ENCODE measurements around the gene MOAP1. TPM values are rescaled to one million over a fixed set of nuclear protein-coding genes. Genes with fewer than 3 reads are reported as not detected.

Gene MOAP1
- total RNA-seq, 1 donor from 2014 or later = 16.1 TPM

- DNase-seq (ENCODE audit: low read depth) (no peak), FAIRE-seq (no peak)
- H3K4me3 ChIP-seq (ENCODE audit: insufficient read depth, low read depth, low read length) = no peak overlapping the region
- no peaks in the 10 kb centered on the region for H3K9me3 ChIP-seq (ENCODE audit: insufficient read depth, low read depth, low read length)
- no peaks in the 10 kb centered on the region for H3K27me3 ChIP-seq (ENCODE audit: insufficient read depth, low read length)
- no peak overlapping the region for H3K9ac ChIP-seq (ENCODE audit: low read length)
- Mint-ChIP-seq H3K36me3 (ENCODE audit: low read depth, unreplicated experiment) (no peaks in the 10 kb centered on the region), H3K27ac (ENCODE audit: unreplicated experiment) (no peak overlapping the region), H3K4me1 (ENCODE audit: low read depth, unreplicated experiment) (no peaks in the 10 kb centered on the region), H3K27me3 (ENCODE audit: low read depth, unreplicated experiment) (no peaks in the 10 kb centered on the region), H3K4me3 (ENCODE audit: unreplicated experiment) (no peak overlapping the region), H3K9me3 (ENCODE audit: unreplicated experiment) (no peaks in the 10 kb centered on the region)
- H3K27ac ChIP-seq (ENCODE audit: low read depth, low read length) = no peak overlapping the region
- H3K4me1 ChIP-seq (ENCODE audit: insufficient read depth, low read length) = no peaks in the 10 kb centered on the region
- no peaks in the 10 kb centered on the region for H4K20me1 ChIP-seq (ENCODE audit: insufficient read depth, low read length)
- H3K79me2 ChIP-seq (ENCODE audit: insufficient read depth, low read length) = peaks cover under 1% of the 10 kb centered on the region
- TF ChIP-seq EZH2 (IDR thresholded peaks at IDR 0.05; ENCODE audit: insufficient read depth, low read length) (no peak), CTCF (IDR thresholded peaks at IDR 0.05; ENCODE audit: insufficient read depth, low read depth, low read length) (no peak)
- H3K4me2 ChIP-seq (ENCODE audit: low read length) = no peak overlapping the region
- H3K36me3 ChIP-seq (ENCODE audit: insufficient read depth, low read length) = no peaks in the 10 kb centered on the region
- no peak overlapping the region for H2AFZ ChIP-seq (ENCODE audit: low read depth, low read length)
Observed at GRCh38 chr14:93199031-93199430, 14.3 kb upstream of the MOAP1 start.

DNA sequence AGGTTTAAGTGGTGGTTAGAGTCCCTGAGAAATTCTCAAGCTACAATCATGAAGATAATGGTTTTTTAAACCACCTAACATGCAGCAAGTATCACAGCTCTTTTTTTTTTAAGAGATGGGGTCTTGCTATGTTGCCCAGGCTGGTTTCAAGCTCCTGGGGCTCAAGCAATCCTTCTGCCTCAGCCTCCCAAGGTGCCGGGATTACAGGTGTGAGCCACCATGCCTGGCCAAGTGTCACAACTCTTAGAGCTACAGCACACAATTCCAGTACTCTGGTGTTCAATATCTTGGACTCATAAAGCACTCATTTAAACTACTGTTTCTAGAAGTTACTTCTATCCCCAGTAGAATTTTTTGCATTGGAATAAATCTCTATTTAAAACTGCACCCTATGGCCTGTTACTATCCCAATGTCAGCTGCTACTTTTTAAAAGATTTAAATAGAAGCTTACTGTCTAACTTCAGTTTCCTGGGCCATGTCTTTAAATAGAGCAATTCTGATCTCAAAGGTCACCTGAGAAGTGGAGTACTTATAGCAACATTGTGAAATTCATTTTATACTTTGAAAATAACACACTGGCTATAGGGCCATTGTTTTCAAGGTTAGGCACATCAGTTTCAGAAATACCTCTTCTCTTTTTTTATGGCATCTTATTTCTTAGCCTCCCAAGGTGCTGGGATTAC lies 10.8 kb upstream of the MOAP1 start:
- Histone ChIP-seq H3K79me2 (ENCODE audit: insufficient read depth, low read length) (no peaks in the 10 kb centered on the region), H3K4me3 (ENCODE audit: insufficient read depth, low read depth, low read length) (no peak overlapping the region), H3K9me3 (ENCODE audit: insufficient read depth, low read depth, low read length) (no peaks in the 10 kb centered on the region), H2AFZ (ENCODE audit: low read depth, low read length) (no peak overlapping the region), H3K9ac (ENCODE audit: low read length) (no peak overlapping the region), H3K36me3 (ENCODE audit: insufficient read depth, low read length) (peaks cover 2% of the 10 kb centered on the region), H3K4me1 (ENCODE audit: insufficient read depth, low read length) (no peaks in the 10 kb centered on the region), H4K20me1 (ENCODE audit: insufficient read depth, low read length) (no peaks in the 10 kb centered on the region), H3K4me2 (ENCODE audit: low read length) (no peak overlapping the region), H3K27ac (ENCODE audit: low read depth, low read length) (no peak overlapping the region), H3K27me3 (ENCODE audit: insufficient read depth, low read length) (no peaks in the 10 kb centered on the region)
- TF ChIP-seq EZH2 (IDR thresholded peaks at IDR 0.05; ENCODE audit: insufficient read depth, low read length) (no peak), CTCF (IDR thresholded peaks at IDR 0.05; ENCODE audit: insufficient read depth, low read depth, low read length) (no peak)
- FAIRE-seq (no peak), DNase-seq (ENCODE audit: low read depth) (no peak)
- Mint-ChIP-seq H3K9me3 (ENCODE audit: unreplicated experiment) (no peaks in the 10 kb centered on the region), H3K27ac (ENCODE audit: unreplicated experiment) (no peak overlapping the region), H3K4me1 (ENCODE audit: low read depth, unreplicated experiment) (no peaks in the 10 kb centered on the region), H3K4me3 (ENCODE audit: unreplicated experiment) (no peak overlapping the region), H3K36me3 (ENCODE audit: low read depth, unreplicated experiment) (no peaks in the 10 kb centered on the region), H3K27me3 (ENCODE audit: low read depth, unreplicated experiment) (no peaks in the 10 kb centered on the region)

DNA sequence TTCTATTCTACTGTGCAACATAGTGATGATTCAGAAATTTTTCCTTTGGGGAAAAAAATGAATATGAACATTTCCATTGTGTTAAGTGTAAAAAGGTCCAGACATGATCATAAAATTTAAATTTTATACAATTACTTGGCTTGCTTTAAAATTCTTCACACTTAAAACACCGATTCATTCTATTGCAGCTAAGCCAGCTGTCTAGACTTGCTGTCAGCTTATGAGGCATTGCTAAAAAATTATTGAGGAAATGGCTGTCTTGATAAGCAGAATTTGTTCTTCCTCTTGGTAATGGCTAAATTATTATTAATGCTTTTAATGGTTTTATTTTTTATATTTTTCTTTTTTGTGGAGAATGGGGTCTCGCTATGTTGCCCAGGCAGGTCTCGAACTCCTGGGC lies 2.3 kb upstream of the MOAP1 start:
- Histone ChIP-seq H3K79me2 (ENCODE audit: insufficient read depth, low read length) (peaks cover 28% of the 10 kb centered on the region), H4K20me1 (ENCODE audit: insufficient read depth, low read length) (peaks cover 15% of the 10 kb centered on the region), H3K4me3 (ENCODE audit: insufficient read depth, low read depth, low read length) (no peak overlapping the region), H3K4me2 (ENCODE audit: low read length) (no peak overlapping the region), H3K27ac (ENCODE audit: low read depth, low read length) (no peak overlapping the region), H3K4me1 (ENCODE audit: insufficient read depth, low read length) (peaks cover 6% of the 10 kb centered on the region), H2AFZ (ENCODE audit: low read depth, low read length) (no peak overlapping the region), H3K36me3 (ENCODE audit: insufficient read depth, low read length) (peaks cover 7% of the 10 kb centered on the region), H3K27me3 (ENCODE audit: insufficient read depth, low read length) (no peaks in the 10 kb centered on the region), H3K9me3 (ENCODE audit: insufficient read depth, low read depth, low read length) (no peaks in the 10 kb centered on the region), H3K9ac (ENCODE audit: low read length) (no peak overlapping the region)
- FAIRE-seq (no peak), DNase-seq (ENCODE audit: low read depth) (no peak)
- TF ChIP-seq CTCF (IDR thresholded peaks at IDR 0.05; ENCODE audit: insufficient read depth, low read depth, low read length) (no peak), EZH2 (IDR thresholded peaks at IDR 0.05; ENCODE audit: insufficient read depth, low read length) (no peak)
- no peak overlapping the region for H3K4me3 Mint-ChIP-seq (ENCODE audit: unreplicated experiment)
- no peaks in the 10 kb centered on the region for H3K27me3 Mint-ChIP-seq (ENCODE audit: low read depth, unreplicated experiment)
- H3K36me3 Mint-ChIP-seq (ENCODE audit: low read depth, unreplicated experiment) = peaks cover 3% of the 10 kb centered on the region
- H3K4me1 Mint-ChIP-seq (ENCODE audit: low read depth, unreplicated experiment) = peaks cover 6% of the 10 kb centered on the region
- no peak overlapping the region for H3K27ac Mint-ChIP-seq (ENCODE audit: unreplicated experiment)
- no peaks in the 10 kb centered on the region for H3K9me3 Mint-ChIP-seq (ENCODE audit: unreplicated experiment)

Measured in astrocyte (in vitro differentiated cells and primary cell).